Measurements from ENCODE around the gene TBC1D22A. TPM values are rescaled to one million over a fixed set of nuclear protein-coding genes. Genes with fewer than 3 reads are reported as not detected.
A peak's percentile ranks its signal among the peaks of the same experiment; 100 is the strongest.

TBC1D22A gene
- total RNA-seq, 1 experiment from 2014 or later = 26.0 TPM

DNA sequence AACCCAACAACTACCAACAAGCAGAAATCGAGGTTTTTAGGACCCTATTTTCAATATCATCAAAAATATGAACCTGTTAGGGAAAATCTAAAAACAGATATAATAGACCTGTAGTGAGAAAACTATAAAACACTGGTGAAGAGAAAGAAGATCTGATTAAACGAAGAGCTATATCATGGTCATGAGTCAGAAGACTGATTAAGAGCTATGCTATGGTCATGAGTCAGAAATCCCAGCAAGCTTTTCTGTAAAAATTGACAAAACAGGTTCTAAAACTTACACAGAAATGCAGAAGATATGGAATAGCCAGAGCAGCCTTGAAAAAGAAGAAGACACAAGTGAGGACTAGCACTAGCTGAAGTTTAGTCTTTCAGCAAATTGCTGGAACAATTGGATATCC lies 345.0 kb downstream of the TBC1D22A start:
- H3K27me3 Mint-ChIP-seq (ENCODE audit: insufficient read depth, unreplicated experiment) = no peaks in the 10 kb centered on the region
- CTCF ChIA-PET = interaction anchor here (1.6 kb wide), 1 partner anchor 14 kb away, joined by 3 read pairs; no protein-coding TSS in a partner anchor
- H3K36me3 Mint-ChIP-seq (ENCODE audit: insufficient read depth, unreplicated experiment) = peaks cover 13% of the 10 kb centered on the region
- no TSS peak for BruUV-seq (replicated peaks)
- TF ChIP-seq, protein P1, sequence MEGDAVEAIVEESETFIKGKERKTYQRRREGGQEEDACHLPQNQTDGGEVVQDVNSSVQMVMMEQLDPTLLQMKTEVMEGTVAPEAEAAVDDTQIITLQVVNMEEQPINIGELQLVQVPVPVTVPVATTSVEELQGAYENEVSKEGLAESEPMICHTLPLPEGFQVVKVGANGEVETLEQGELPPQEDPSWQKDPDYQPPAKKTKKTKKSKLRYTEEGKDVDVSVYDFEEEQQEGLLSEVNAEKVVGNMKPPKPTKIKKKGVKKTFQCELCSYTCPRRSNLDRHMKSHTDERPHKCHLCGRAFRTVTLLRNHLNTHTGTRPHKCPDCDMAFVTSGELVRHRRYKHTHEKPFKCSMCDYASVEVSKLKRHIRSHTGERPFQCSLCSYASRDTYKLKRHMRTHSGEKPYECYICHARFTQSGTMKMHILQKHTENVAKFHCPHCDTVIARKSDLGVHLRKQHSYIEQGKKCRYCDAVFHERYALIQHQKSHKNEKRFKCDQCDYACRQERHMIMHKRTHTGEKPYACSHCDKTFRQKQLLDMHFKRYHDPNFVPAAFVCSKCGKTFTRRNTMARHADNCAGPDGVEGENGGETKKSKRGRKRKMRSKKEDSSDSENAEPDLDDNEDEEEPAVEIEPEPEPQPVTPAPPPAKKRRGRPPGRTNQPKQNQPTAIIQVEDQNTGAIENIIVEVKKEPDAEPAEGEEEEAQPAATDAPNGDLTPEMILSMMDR (IDR thresholded peaks at IDR 0.05; ENCODE audit: unreplicated experiment) = no peak
- peaks cover 18% of the 10 kb centered on the region for H3K9me3 Mint-ChIP-seq (ENCODE audit: unreplicated experiment)
- peak overlapping the region; percentile 65 for H3K27ac Mint-ChIP-seq (ENCODE audit: low read depth, unreplicated experiment)
- peak; percentile 41 for DNase-seq (ENCODE audit: unreplicated experiment)
- peaks cover 21% of the 10 kb centered on the region for H3K4me1 Mint-ChIP-seq (ENCODE audit: insufficient read depth, unreplicated experiment)
- POLR2A ChIA-PET = interaction anchor here (0.7 to 1.2 kb wide), 3 partner anchors 22 to 303 kb away, joined by 3 to 4 read pairs (median 3); no protein-coding TSS in a partner anchor
- H3K4me3 Mint-ChIP-seq (ENCODE audit: unreplicated experiment) = no peak overlapping the region
- intact Hi-C loops (cut with micrococcal nuclease) = no loop called here

DNA sequence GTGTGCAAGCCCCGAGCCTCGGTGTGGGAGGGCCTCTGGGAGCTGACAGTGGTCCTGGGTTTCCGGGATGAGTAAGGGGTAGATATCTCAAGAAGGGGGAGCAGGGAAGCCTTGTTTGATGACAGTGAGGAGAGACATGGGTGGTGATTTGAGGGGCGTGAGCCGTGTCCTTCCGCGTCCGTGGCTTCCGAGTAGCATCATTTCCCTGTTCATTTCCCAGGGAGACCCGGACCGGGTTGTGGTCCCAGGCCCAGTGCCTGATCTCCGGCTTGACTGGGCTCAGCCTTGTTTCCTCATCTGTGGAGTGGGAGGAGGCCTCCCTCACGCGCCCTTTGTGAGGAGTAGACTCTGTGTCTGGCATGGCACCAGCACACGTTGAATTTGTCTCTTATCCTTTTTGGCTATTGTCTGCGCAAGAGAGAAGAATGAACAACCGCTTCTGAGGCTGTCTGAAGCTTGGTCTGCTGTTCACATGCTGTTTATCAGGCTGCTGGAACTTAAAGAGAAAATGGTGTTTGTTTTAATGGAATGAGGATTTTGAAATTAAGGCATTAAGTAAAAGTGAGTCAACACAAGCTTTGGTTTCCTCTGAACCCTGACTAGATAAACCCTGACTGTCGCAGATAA lies 348.5 kb downstream of the TBC1D22A start:
- intact Hi-C loops (cut with micrococcal nuclease) = no loop called here

GRCh38 chr22:47111626-47112581 lies 349.5 kb downstream of the TBC1D22A start:
- H3K9me3 Mint-ChIP-seq (ENCODE audit: unreplicated experiment) = peaks cover 8% of the 10 kb centered on the region
- peaks cover 7% of the 10 kb centered on the region for H3K36me3 Mint-ChIP-seq (ENCODE audit: insufficient read depth, unreplicated experiment)
- no peaks in the 10 kb centered on the region for H3K27me3 Mint-ChIP-seq (ENCODE audit: insufficient read depth, unreplicated experiment)
- POLR2A ChIA-PET = interaction anchor here (0.5 kb wide), 1 partner anchor 127 kb away, joined by 3 read pairs; no protein-coding TSS in a partner anchor
- peaks cover 15% of the 10 kb centered on the region for H3K4me1 Mint-ChIP-seq (ENCODE audit: insufficient read depth, unreplicated experiment)
- no TSS peak for BruUV-seq (replicated peaks)
- no peak overlapping the region for H3K4me3 Mint-ChIP-seq (ENCODE audit: unreplicated experiment)
- H3K27ac Mint-ChIP-seq (ENCODE audit: low read depth, unreplicated experiment) = no peak overlapping the region
- TF ChIP-seq, protein P1 (IDR thresholded peaks at IDR 0.05; ENCODE audit: unreplicated experiment) = no peak
- CTCF ChIA-PET = no interaction called here
- intact Hi-C loops (cut with micrococcal nuclease) = no loop called here
- no peak for DNase-seq (ENCODE audit: unreplicated experiment)

More for the DNA sequence above, 348.5 kb downstream of the TBC1D22A start:
- no TSS peak for BruUV-seq (replicated peaks)
- no peak overlapping the region for H3K4me3 Mint-ChIP-seq (ENCODE audit: unreplicated experiment)
- no peaks in the 10 kb centered on the region for H3K27me3 Mint-ChIP-seq (ENCODE audit: insufficient read depth, unreplicated experiment)
- ChIA-PET CTCF (no interaction called here), POLR2A (no interaction called here)
- DNase-seq (ENCODE audit: unreplicated experiment) = no peak
- H3K27ac Mint-ChIP-seq (ENCODE audit: low read depth, unreplicated experiment) = no peak overlapping the region
- H3K36me3 Mint-ChIP-seq (ENCODE audit: insufficient read depth, unreplicated experiment) = peaks cover 10% of the 10 kb centered on the region
- peaks cover 25% of the 10 kb centered on the region for H3K4me1 Mint-ChIP-seq (ENCODE audit: insufficient read depth, unreplicated experiment)
- TF ChIP-seq, protein P1 (IDR thresholded peaks at IDR 0.05; ENCODE audit: unreplicated experiment) = no peak
- peaks cover 14% of the 10 kb centered on the region for H3K9me3 Mint-ChIP-seq (ENCODE audit: unreplicated experiment)

DNA sequence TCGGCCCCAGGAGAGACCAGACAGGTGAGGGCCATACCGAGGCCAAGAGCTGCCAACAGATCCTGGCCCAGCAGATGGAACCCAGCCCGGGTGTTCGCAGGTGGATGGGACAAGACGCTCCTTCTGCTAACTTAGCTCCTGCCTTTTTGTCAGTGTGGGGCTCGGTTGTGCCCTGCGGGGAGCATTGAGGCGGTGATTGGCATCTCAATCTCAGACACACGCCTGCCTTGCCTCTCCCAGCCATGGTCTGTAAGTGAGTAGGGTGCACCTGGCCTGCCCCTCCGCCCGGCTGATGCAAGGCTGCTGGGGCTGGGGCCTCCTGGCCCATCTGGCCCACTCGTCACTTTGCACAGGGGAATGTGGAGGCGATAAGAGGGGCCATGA lies 350.1 kb downstream of the TBC1D22A start:
- POLR2A ChIA-PET = interaction anchor here (0.5 kb wide), 1 partner anchor 128 kb away, joined by 3 read pairs; no protein-coding TSS in a partner anchor
- peaks cover 7% of the 10 kb centered on the region for H3K36me3 Mint-ChIP-seq (ENCODE audit: insufficient read depth, unreplicated experiment)
- no peaks in the 10 kb centered on the region for H3K27me3 Mint-ChIP-seq (ENCODE audit: insufficient read depth, unreplicated experiment)
- peaks cover 8% of the 10 kb centered on the region for H3K9me3 Mint-ChIP-seq (ENCODE audit: unreplicated experiment)
- CTCF ChIA-PET = no interaction called here
- TF ChIP-seq, protein P1 (IDR thresholded peaks at IDR 0.05; ENCODE audit: unreplicated experiment) = no peak
- DNase-seq (ENCODE audit: unreplicated experiment) = no peak
- intact Hi-C loops (cut with micrococcal nuclease) = no loop called here
- no peak overlapping the region for H3K27ac Mint-ChIP-seq (ENCODE audit: low read depth, unreplicated experiment)
- BruUV-seq (replicated peaks) = no TSS peak
- peaks cover 9% of the 10 kb centered on the region for H3K4me1 Mint-ChIP-seq (ENCODE audit: insufficient read depth, unreplicated experiment)
- H3K4me3 Mint-ChIP-seq (ENCODE audit: unreplicated experiment) = no peak overlapping the region
